Testis (tissue), 2 donors: ENCODE measurements around the gene FAM219B.

Experiments used
- POLR2A ChIP-seq: fragments of 450-650 bp; IDR thresholded peaks from one replicate; pipeline ENCODE4 v1.6.1; 2017; ENCODE audit warnings: antibody characterized with exemption, mild to moderate bottlenecking, moderate library complexity
- TF ChIP-seq, protein P1 (sequence below), 3 experiments: fragments of 450-650 bp in 2 of 3; fragments of 200-600 bp in 1 of 3; sonication (generic) in 1 of 3; IDR thresholded peaks; one replicate each; pipeline ENCODE4 v1.5.1; 2016 to 2019; ENCODE audit warnings: antibody characterized with exemption in 3 of 3, mild to moderate bottlenecking in 2 of 3, moderate library complexity in 1 of 3

DNA sequence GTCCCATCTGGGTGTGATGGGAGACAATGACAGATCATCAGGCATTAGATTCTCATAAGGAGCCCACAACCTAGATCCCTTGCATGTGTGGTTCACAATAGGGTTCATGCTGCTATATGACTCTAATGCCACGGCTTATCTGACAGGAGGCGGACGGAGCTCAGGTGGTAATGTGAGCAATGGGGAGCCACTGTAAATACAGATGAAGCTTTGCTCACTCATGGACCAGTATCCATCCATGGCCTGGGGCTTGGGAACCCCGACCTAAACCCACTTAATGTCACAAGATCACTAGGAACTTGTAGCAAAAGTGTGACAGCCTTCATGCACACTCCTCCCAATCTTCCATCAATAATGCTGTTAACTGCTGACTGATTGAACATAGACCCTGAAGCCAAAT is 2.0 kb upstream of the FAM219B start:
- TF ChIP-seq, protein P1, sequence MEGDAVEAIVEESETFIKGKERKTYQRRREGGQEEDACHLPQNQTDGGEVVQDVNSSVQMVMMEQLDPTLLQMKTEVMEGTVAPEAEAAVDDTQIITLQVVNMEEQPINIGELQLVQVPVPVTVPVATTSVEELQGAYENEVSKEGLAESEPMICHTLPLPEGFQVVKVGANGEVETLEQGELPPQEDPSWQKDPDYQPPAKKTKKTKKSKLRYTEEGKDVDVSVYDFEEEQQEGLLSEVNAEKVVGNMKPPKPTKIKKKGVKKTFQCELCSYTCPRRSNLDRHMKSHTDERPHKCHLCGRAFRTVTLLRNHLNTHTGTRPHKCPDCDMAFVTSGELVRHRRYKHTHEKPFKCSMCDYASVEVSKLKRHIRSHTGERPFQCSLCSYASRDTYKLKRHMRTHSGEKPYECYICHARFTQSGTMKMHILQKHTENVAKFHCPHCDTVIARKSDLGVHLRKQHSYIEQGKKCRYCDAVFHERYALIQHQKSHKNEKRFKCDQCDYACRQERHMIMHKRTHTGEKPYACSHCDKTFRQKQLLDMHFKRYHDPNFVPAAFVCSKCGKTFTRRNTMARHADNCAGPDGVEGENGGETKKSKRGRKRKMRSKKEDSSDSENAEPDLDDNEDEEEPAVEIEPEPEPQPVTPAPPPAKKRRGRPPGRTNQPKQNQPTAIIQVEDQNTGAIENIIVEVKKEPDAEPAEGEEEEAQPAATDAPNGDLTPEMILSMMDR (IDR thresholded peaks at IDR 0.05), result no peak
- no peak for TF ChIP-seq POLR2A
